GM23338 (cell line): ENCODE data around the gene ECE1. TPM values are rescaled to one million over a fixed set of nuclear protein-coding genes. Genes with fewer than 3 reads are reported as not detected.

ENCODE experiments used
- ATAC-seq: fragments of 200-7000 bp; cut with Tn5 transposase; 3 replicates; pipeline ENCODE4 v1.9.1; 2020
- DNase-seq: peaks from one replicate; pipeline ENCODE4 v3.0.0-alpha.2; 2015; ENCODE audit warnings: low spot score
- H2AFZ ChIP-seq: fragments of 200-600 bp; sonication (generic); 2 replicates; pipeline ENCODE4 v1.8.0; 2016; ENCODE audit warnings: antibody characterized with exemption, mild to moderate bottlenecking, moderate library complexity
- H3F3A ChIP-seq: fragments of 200-600 bp; sonication (generic); replicated peaks from 2 replicates; pipeline ENCODE4 v1.8.0; 2017; ENCODE audit warnings: antibody characterized with exemption, mixed run types, low read depth
- H3K27ac ChIP-seq: fragments of 200-600 bp; sonication (generic); 2 replicates; pipeline ENCODE4 v1.6.1; 2016; ENCODE audit warnings: low read depth
- H3K27me3 ChIP-seq: fragments of 200-600 bp; sonication (generic); 2 replicates; pipeline ENCODE4 v1.8.0; 2016; ENCODE audit warnings: mild to moderate bottlenecking, mixed run types, moderate library complexity; ENCODE audit not compliant: insufficient read depth
- H3K36me3 ChIP-seq: fragments of 200-600 bp; sonication (generic); 2 replicates; pipeline ENCODE4 v1.8.0; 2016; ENCODE audit warnings: mild to moderate bottlenecking; ENCODE audit not compliant: insufficient read depth
- H3K4me1 ChIP-seq: fragments of 200-600 bp; sonication (generic); 2 replicates; pipeline ENCODE4 v1.8.0; 2016; ENCODE audit warnings: mild to moderate bottlenecking, moderate library complexity; ENCODE audit not compliant: insufficient read depth
- H3K4me2 ChIP-seq: fragments of 200-600 bp; sonication (generic); 2 replicates; pipeline ENCODE4 v1.7.1; 2017; ENCODE audit warnings: mixed run types
- H3K4me3 ChIP-seq: fragments of 200-600 bp; sonication (generic); 2 replicates; pipeline ENCODE4 v1.6.1; 2016; ENCODE audit warnings: mixed run types
- H3K79me2 ChIP-seq: fragments of 200-600 bp; sonication (generic); replicated peaks from 2 replicates; pipeline ENCODE4 v1.8.0; 2017; ENCODE audit warnings: mild to moderate bottlenecking; ENCODE audit not compliant: insufficient read depth
- H3K9me2 ChIP-seq: fragments of 200-600 bp; sonication (generic); 2 replicates; pipeline ENCODE4 v1.8.0; 2017; ENCODE audit not compliant: insufficient read depth
- H4K20me1 ChIP-seq: fragments of 200-600 bp; sonication (generic); replicated peaks from 2 replicates; pipeline ENCODE4 v1.8.0; 2017; ENCODE audit warnings: mild to moderate bottlenecking; ENCODE audit not compliant: insufficient read depth
- H3K27ac Mint-ChIP-seq: 2 replicates; pipeline ENCODE4 v1.8.0; 2020; ENCODE audit warnings: inconsistent platforms, mild to moderate bottlenecking, moderate library complexity, mixed read lengths
- H3K27me3 Mint-ChIP-seq: 3 replicates; pipeline ENCODE4 v1.8.0; 2022; ENCODE audit warnings: low read depth, mild to moderate bottlenecking, moderate library complexity, mixed read lengths, inconsistent platforms; ENCODE audit not compliant: insufficient read depth, poor library complexity
- H3K36me3 Mint-ChIP-seq: 3 replicates; pipeline ENCODE4 v1.8.0; 2021; ENCODE audit warnings: low read depth, mild to moderate bottlenecking, inconsistent platforms, moderate library complexity, mixed read lengths
- H3K4me1 Mint-ChIP-seq: 3 replicates; pipeline ENCODE4 v1.8.0; 2020; ENCODE audit warnings: mild to moderate bottlenecking, inconsistent platforms, mixed read lengths
- H3K4me3 Mint-ChIP-seq: 3 replicates; pipeline ENCODE4 v1.8.0; 2021; ENCODE audit warnings: moderate library complexity, mild to moderate bottlenecking, inconsistent platforms, mixed read lengths
- H3K9me3 Mint-ChIP-seq: 3 replicates; pipeline ENCODE4 v1.8.0; 2020; ENCODE audit warnings: moderate library complexity, mild to moderate bottlenecking, inconsistent platforms, mixed read lengths
- CREB1 ChIP-seq: fragments of 250-450 bp; sonication (Bioruptor Pico); IDR thresholded peaks from 2 replicates; pipeline ENCODE4 v1.5.0; 2020; ENCODE audit warnings: low read depth, mild to moderate bottlenecking, moderate library complexity
- CTCF ChIP-seq, 2 experiments: fragments of 200-600 bp in 1 of 2; sonication (generic) in 1 of 2; conservative IDR thresholded peaks; 2 replicates each; pipeline versions ENCODE4 v1.5.1 to v1.6.1; 2016 to 2017; ENCODE audit warnings: antibody characterized with exemption in 2 of 2, low read depth in 2 of 2, mild to moderate bottlenecking in 2 of 2, moderate library complexity in 1 of 2
- ETS1 ChIP-seq: IDR thresholded peaks from 2 replicates; pipeline ENCODE4 v1.6.1; 2016; ENCODE audit warnings: antibody characterized with exemption
- EZH2 ChIP-seq: fragments of 200-600 bp; sonication (generic); IDR thresholded peaks from one replicate; pipeline ENCODE4 v1.8.0; 2017; ENCODE audit warnings: antibody characterized with exemption, mild to moderate bottlenecking, low read depth; ENCODE audit not compliant: unreplicated experiment
- POLR2AphosphoS5 ChIP-seq: IDR thresholded peaks from 2 replicates; pipeline ENCODE4 v1.6.1; 2016; ENCODE audit warnings: antibody characterized with exemption, low read depth
- STAT1 ChIP-seq: IDR thresholded peaks from one replicate; pipeline ENCODE4 v1.6.1; 2016; ENCODE audit warnings: antibody characterized with exemption; ENCODE audit not compliant: unreplicated experiment
- ZNF331 ChIP-seq: fragments of 250-450 bp; sonication (Bioruptor Pico); IDR thresholded peaks from 2 replicates; pipeline ENCODE4 v1.5.0; 2020; ENCODE audit warnings: low read depth, mild to moderate bottlenecking, moderate library complexity
- polyA plus RNA-seq: library from polyadenylated mRNA; unstranded; fragments of >200 nt; fragmentation: Nextera tagmentation; extraction: Ambion mirVana; gene quantifications from 2 replicates; pipeline ENCODE4 v1.2.1, GENCODE V29; 2016
- total RNA-seq: library from RNA; depleted of rRNA; stranded (reverse); fragments of >200 nt; shearing (Covaris generic); gene quantifications from 2 replicates; pipeline ENCODE4 v1.2.3, GENCODE V29; 2014
- TF ChIP-seq, protein P1 (sequence below): IDR thresholded peaks from one replicate; pipeline ENCODE4 v1.6.1; 2018; ENCODE audit warnings: antibody characterized with exemption; ENCODE audit not compliant: unreplicated experiment
- TF ChIP-seq, protein P2 (sequence below): fragments of 250-450 bp; sonication (Bioruptor Pico); IDR thresholded peaks from 2 replicates; pipeline ENCODE4 v1.5.0; 2020; ENCODE audit warnings: mild to moderate bottlenecking, moderate library complexity

Gene ECE1
- total and polyA plus RNA-seq, 2 experiments from 2014 or later: 11.0 to 45.0 TPM

DNA sequence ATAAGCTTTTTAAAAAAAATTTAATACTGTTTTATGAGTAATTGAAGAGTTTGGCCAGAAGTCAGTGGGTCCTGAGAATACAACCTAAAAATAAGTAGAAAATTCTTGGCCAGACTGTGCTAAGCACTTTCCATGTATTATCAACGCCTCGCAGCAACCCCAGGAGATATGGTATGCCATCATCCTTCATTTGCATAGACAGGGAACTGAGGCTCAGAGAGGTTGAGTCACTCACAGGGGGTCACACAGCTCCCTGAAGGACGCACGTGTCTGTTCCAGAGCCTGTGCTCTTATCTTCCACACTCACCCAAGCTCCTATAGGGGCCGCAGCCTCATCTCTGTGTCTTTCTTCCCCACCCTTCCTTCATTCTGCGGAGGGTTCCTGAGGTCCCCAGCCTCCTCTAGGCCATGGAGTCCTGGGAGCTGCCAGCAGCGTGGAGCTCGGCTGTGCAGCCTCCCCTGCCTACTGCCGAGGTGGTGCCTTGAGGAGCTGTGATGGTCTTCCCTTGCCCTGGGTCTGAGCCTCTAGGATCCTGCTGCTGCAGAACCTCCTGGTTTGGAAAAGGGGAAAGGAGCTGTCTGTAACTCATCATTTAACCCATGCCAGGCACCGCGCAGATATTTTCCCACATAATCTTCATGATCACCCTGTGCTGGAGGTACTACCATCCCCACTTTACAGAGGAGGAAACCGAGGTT is 30.3 kb upstream of the ECE1 start:
- Histone ChIP-seq H3K27ac (peak overlapping the region; percentile 50; the same call in 1 of the 2 replicates), H3K4me2 (peak overlapping the region; percentile 48), H4K20me1 (no peaks in the 10 kb centered on the region), H3K27me3 (no peaks in the 10 kb centered on the region), H3K4me1 (peaks cover 69% of the 10 kb centered on the region), H3K79me2 (peaks cover 20% of the 10 kb centered on the region), H3F3A (no peaks in the 10 kb centered on the region), H3K4me3 (no peak overlapping the region), H3K36me3 (no peaks in the 10 kb centered on the region), H2AFZ (no peak overlapping the region), H3K9me2 (no peaks in the 10 kb centered on the region)
- Mint-ChIP-seq H3K27me3 (peaks cover 12% of the 10 kb centered on the region), H3K27ac (peak overlapping the region; percentile 7), H3K9me3 (no peaks in the 10 kb centered on the region), H3K36me3 (no peaks in the 10 kb centered on the region), H3K4me1 (peaks cover 79% of the 10 kb centered on the region), H3K4me3 (peak overlapping the region; percentile 0; the same call in 1 of the 3 replicates)
- DNase-seq (no peak), ATAC-seq (no peak)
- TF ChIP-seq EZH2: no peak
- TF ChIP-seq, protein P1, sequence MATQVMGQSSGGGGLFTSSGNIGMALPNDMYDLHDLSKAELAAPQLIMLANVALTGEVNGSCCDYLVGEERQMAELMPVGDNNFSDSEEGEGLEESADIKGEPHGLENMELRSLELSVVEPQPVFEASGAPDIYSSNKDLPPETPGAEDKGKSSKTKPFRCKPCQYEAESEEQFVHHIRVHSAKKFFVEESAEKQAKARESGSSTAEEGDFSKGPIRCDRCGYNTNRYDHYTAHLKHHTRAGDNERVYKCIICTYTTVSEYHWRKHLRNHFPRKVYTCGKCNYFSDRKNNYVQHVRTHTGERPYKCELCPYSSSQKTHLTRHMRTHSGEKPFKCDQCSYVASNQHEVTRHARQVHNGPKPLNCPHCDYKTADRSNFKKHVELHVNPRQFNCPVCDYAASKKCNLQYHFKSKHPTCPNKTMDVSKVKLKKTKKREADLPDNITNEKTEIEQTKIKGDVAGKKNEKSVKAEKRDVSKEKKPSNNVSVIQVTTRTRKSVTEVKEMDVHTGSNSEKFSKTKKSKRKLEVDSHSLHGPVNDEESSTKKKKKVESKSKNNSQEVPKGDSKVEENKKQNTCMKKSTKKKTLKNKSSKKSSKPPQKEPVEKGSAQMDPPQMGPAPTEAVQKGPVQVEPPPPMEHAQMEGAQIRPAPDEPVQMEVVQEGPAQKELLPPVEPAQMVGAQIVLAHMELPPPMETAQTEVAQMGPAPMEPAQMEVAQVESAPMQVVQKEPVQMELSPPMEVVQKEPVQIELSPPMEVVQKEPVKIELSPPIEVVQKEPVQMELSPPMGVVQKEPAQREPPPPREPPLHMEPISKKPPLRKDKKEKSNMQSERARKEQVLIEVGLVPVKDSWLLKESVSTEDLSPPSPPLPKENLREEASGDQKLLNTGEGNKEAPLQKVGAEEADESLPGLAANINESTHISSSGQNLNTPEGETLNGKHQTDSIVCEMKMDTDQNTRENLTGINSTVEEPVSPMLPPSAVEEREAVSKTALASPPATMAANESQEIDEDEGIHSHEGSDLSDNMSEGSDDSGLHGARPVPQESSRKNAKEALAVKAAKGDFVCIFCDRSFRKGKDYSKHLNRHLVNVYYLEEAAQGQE: no peak
- no peak for TF ChIP-seq STAT1
- TF ChIP-seq POLR2AphosphoS5: no peak
- no peak for TF ChIP-seq CREB1 (CRISPR knock-in tag)
- TF ChIP-seq ZNF331 (CRISPR knock-in tag): no peak
- TF ChIP-seq, protein P2, sequence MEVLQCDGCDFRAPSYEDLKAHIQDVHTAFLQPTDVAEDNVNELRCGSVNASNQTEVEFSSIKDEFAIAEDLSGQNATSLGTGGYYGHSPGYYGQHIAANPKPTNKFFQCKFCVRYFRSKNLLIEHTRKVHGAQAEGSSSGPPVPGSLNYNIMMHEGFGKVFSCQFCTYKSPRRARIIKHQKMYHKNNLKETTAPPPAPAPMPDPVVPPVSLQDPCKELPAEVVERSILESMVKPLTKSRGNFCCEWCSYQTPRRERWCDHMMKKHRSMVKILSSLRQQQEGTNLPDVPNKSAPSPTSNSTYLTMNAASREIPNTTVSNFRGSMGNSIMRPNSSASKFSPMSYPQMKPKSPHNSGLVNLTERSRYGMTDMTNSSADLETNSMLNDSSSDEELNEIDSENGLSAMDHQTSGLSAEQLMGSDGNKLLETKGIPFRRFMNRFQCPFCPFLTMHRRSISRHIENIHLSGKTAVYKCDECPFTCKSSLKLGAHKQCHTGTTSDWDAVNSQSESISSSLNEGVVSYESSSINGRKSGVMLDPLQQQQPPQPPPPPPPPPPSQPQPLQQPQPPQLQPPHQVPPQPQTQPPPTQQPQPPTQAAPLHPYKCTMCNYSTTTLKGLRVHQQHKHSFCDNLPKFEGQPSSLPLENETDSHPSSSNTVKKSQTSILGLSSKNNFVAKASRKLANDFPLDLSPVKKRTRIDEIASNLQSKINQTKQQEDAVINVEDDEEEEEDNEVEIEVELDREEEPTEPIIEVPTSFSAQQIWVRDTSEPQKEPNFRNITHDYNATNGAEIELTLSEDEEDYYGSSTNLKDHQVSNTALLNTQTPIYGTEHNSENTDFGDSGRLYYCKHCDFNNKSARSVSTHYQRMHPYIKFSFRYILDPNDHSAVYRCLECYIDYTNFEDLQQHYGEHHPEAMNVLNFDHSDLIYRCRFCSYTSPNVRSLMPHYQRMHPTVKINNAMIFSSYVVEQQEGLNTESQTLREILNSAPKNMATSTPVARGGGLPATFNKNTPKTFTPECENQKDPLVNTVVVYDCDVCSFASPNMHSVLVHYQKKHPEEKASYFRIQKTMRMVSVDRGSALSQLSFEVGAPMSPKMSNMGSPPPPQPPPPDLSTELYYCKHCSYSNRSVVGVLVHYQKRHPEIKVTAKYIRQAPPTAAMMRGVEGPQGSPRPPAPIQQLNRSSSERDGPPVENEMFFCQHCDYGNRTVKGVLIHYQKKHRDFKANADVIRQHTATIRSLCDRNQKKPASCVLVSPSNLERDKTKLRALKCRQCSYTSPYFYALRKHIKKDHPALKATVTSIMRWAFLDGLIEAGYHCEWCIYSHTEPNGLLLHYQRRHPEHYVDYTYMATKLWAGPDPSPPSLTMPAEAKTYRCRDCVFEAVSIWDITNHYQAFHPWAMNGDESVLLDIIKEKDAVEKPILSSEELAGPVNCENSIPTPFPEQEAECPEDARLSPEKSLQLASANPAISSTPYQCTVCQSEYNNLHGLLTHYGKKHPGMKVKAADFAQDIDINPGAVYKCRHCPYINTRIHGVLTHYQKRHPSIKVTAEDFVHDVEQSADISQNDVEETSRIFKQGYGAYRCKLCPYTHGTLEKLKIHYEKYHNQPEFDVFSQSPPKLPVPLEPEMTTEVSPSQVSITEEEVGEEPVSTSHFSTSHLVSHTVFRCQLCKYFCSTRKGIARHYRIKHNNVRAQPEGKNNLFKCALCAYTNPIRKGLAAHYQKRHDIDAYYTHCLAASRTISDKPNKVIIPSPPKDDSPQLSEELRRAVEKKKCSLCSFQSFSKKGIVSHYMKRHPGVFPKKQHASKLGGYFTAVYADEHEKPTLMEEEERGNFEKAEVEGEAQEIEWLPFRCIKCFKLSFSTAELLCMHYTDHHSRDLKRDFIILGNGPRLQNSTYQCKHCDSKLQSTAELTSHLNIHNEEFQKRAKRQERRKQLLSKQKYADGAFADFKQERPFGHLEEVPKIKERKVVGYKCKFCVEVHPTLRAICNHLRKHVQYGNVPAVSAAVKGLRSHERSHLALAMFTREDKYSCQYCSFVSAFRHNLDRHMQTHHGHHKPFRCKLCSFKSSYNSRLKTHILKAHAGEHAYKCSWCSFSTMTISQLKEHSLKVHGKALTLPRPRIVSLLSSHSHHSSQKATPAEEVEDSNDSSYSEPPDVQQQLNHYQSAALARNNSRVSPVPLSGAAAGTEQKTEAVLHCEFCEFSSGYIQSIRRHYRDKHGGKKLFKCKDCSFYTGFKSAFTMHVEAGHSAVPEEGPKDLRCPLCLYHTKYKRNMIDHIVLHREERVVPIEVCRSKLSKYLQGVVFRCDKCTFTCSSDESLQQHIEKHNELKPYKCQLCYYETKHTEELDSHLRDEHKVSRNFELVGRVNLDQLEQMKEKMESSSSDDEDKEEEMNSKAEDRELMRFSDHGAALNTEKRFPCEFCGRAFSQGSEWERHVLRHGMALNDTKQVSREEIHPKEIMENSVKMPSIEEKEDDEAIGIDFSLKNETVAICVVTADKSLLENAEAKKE: no peak
- TF ChIP-seq ETS1: no peak
- no peak for TF ChIP-seq CTCF (conservative IDR thresholded peaks at IDR 0.05; ENCODE audit: low read depth in 2 of 2)
